ENCODE data around the gene PAM.
A peak's percentile ranks its signal among the peaks of the same experiment; 100 is the strongest.

PAM gene

DNA sequence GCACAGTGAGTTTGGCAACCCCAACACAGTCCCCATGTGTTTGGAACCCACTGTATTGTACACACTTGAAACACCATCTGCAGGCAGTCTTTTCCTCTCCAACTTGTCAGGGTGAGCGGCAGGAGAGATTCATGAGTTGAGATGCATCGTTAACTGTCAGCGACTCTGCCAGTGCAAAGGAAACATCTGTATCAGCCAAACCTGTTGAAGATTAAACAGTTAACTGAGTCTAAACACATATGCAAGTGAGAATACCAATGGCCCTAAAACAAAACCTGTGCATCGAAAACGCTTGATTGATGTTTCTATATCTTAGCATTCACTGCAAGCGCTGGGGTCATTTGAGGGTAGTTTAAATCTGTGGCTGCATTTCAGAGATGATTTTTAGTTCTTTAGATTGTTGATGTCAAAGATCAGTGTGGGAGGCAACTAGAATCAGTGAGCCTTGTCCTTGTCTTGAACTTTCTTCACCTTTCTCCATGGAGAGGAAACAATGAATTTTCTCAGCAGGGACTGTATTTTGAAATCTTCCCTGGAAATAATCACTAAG lies 41.3 kb upstream of the PAM start:
- ATAC-seq, result no peak
- TF ChIP-seq ESRRG (CRISPR knock-in tag; IDR thresholded peaks at IDR 0.05) (no peak), GLIS3 (CRISPR knock-in tag; IDR thresholded peaks at IDR 0.05) (no peak), POU6F1 (CRISPR knock-in tag; IDR thresholded peaks at IDR 0.05; ENCODE audit: borderline replicate concordance, low read depth) (no peak), ARNTL (CRISPR knock-in tag; IDR thresholded peaks at IDR 0.05; ENCODE audit: borderline replicate concordance, low read depth) (no peak), ZNF8 (CRISPR knock-in tag; IDR thresholded peaks at IDR 0.05) (no peak), TCF4 (CRISPR knock-in tag; IDR thresholded peaks at IDR 0.05; ENCODE audit: borderline replicate concordance) (no peak), BACH2 (CRISPR knock-in tag; IDR thresholded peaks at IDR 0.05; ENCODE audit: borderline replicate concordance) (no peak), RARB (CRISPR knock-in tag; IDR thresholded peaks at IDR 0.05) (no peak), PPARA (CRISPR knock-in tag; IDR thresholded peaks at IDR 0.05; ENCODE audit: borderline replicate concordance) (no peak), PATZ1 (CRISPR knock-in tag; IDR thresholded peaks at IDR 0.05; ENCODE audit: borderline replicate concordance) (no peak)
- TF ChIP-seq, protein P1, sequence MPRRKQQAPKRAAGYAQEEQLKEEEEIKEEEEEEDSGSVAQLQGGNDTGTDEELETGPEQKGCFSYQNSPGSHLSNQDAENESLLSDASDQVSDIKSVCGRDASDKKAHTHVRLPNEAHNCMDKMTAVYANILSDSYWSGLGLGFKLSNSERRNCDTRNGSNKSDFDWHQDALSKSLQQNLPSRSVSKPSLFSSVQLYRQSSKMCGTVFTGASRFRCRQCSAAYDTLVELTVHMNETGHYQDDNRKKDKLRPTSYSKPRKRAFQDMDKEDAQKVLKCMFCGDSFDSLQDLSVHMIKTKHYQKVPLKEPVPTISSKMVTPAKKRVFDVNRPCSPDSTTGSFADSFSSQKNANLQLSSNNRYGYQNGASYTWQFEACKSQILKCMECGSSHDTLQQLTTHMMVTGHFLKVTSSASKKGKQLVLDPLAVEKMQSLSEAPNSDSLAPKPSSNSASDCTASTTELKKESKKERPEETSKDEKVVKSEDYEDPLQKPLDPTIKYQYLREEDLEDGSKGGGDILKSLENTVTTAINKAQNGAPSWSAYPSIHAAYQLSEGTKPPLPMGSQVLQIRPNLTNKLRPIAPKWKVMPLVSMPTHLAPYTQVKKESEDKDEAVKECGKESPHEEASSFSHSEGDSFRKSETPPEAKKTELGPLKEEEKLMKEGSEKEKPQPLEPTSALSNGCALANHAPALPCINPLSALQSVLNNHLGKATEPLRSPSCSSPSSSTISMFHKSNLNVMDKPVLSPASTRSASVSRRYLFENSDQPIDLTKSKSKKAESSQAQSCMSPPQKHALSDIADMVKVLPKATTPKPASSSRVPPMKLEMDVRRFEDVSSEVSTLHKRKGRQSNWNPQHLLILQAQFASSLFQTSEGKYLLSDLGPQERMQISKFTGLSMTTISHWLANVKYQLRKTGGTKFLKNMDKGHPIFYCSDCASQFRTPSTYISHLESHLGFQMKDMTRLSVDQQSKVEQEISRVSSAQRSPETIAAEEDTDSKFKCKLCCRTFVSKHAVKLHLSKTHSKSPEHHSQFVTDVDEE (CRISPR knock-in tag; IDR thresholded peaks at IDR 0.05), result no peak

GRCh38 chr5:102715082-102715807 lies 39.9 kb upstream of the PAM start:
- peak; percentile 34 for ATAC-seq
- TF ChIP-seq ZFP30 (CRISPR knock-in tag; IDR thresholded peaks at IDR 0.05) (no peak), ZC3H10 (CRISPR knock-in tag; IDR thresholded peaks at IDR 0.05) (no peak), ISL1 (CRISPR knock-in tag; IDR thresholded peaks at IDR 0.05) (peak; percentile 65)

DNA sequence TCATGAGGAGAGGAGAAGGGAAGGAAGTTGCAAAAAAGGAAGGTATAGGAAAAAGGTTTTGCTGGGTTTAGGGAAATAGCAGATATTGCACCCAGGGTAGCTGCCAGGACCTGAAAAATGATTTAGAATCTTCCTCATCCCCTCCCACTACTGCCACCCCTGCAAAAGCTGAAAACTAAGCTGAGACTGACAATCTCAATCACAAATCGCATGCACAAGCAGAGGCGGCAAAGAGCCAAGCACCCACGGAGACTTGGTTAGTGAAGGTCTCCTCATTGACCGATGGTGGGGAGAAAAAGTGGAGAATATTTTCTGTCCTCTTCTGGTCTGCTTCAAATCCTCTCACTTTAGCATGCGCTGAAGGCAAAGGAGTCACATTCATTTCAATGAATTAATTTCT lies 39.1 kb upstream of the PAM start:
- ATAC-seq, result no peak
- TF ChIP-seq, protein P1 (CRISPR knock-in tag; IDR thresholded peaks at IDR 0.05), result no peak
- TF ChIP-seq PATZ1 (CRISPR knock-in tag; IDR thresholded peaks at IDR 0.05; ENCODE audit: borderline replicate concordance) (no peak), ZC3H10 (CRISPR knock-in tag; IDR thresholded peaks at IDR 0.05) (no peak), POU6F1 (CRISPR knock-in tag; IDR thresholded peaks at IDR 0.05; ENCODE audit: borderline replicate concordance, low read depth) (no peak), GLIS3 (CRISPR knock-in tag; IDR thresholded peaks at IDR 0.05) (no peak), RARB (CRISPR knock-in tag; IDR thresholded peaks at IDR 0.05) (no peak), OSR1 (CRISPR knock-in tag; IDR thresholded peaks at IDR 0.05) (no peak), ESRRG (CRISPR knock-in tag; IDR thresholded peaks at IDR 0.05) (no peak), ZNF70 (CRISPR knock-in tag; IDR thresholded peaks at IDR 0.05) (no peak), SNAI2 (CRISPR knock-in tag; IDR thresholded peaks at IDR 0.05) (no peak), ZFP3 (CRISPR knock-in tag; IDR thresholded peaks at IDR 0.05) (no peak)

Measured in SK-N-SH treated with all-trans-retinoic acid at 6 μM for 48 hours (cell line).